HTR-8/SVneo (cell line): ENCODE data around the gene CHD2.

Experiments
- DNase-seq: peaks from one replicate; pipeline ENCODE4 v3.0.0; 2011; ENCODE audit warnings: low spot score, mixed read lengths; ENCODE audit not compliant: insufficient read length
- FAIRE-seq: peaks from 2 replicates; lab custom pipeline; 2011; peaks lifted over from hg19 to GRCh38; lab: Jason Lieb, UNC

CHD2 gene

GRCh38 chr15:92884436-92885223 lies 15.5 kb upstream of the CHD2 start:
- FAIRE-seq (no peak), DNase-seq (no peak)

GRCh38 chr15:92885224-92886041 lies 14.7 kb upstream of the CHD2 start:
- FAIRE-seq (no peak), DNase-seq (no peak)

GRCh38 chr15:92886042-92886537 lies 14.0 kb upstream of the CHD2 start:
- FAIRE-seq (no peak), DNase-seq (no peak)

- DNase-seq (no peak), FAIRE-seq (no peak)
Observed at GRCh38 chr15:92886815-92887214, 13.3 kb upstream of the CHD2 start.

GRCh38 chr15:92887869-92888268 lies 12.3 kb upstream of the CHD2 start:
- FAIRE-seq, result no peak
- DNase-seq, result no peak

- DNase-seq, result no peak
- no peak for FAIRE-seq
Observed at GRCh38 chr15:92889390-92890107, 10.6 kb upstream of the CHD2 start.

GRCh38 chr15:92891533-92892200 lies 8.5 kb upstream of the CHD2 start:
- FAIRE-seq, result no peak
- no peak for DNase-seq

GRCh38 chr15:92892201-92892555 lies 7.9 kb upstream of the CHD2 start:
- DNase-seq (no peak), FAIRE-seq (no peak)

GRCh38 chr15:92893200-92893599 lies 6.9 kb upstream of the CHD2 start:
- no peak for DNase-seq
- no peak for FAIRE-seq

GRCh38 chr15:92896561-92896960 lies 3.6 kb upstream of the CHD2 start:
- no peak for FAIRE-seq
- DNase-seq, result no peak

GRCh38 chr15:92897620-92898019 lies 2.5 kb upstream of the CHD2 start:
- no peak for DNase-seq
- no peak for FAIRE-seq

- FAIRE-seq (no peak), DNase-seq (no peak)
Observed at GRCh38 chr15:92898988-92899582, 1.0 kb upstream of the CHD2 start.

- FAIRE-seq, result no peak
Observed at GRCh38 chr15:92899601-92899947, 550 bp upstream of the CHD2 start.

GRCh38 chr15:92900731-92901071 lies 577 bp downstream of the CHD2 start:
- no peak for FAIRE-seq
- DNase-seq, result no peak

More at GRCh38 chr15:92899601-92899947, 550 bp upstream of the CHD2 start:
- no peak for DNase-seq

- FAIRE-seq (no peak), DNase-seq (no peak)
Observed at GRCh38 chr15:92901072-92901761, 1.1 kb downstream of the CHD2 start.

- DNase-seq (no peak), FAIRE-seq (no peak)
Observed at GRCh38 chr15:92901995-92902394, 1.9 kb downstream of the CHD2 start.

GRCh38 chr15:92902737-92903593 lies 2.8 kb downstream of the CHD2 start:
- DNase-seq, result no peak
- FAIRE-seq, result no peak

- DNase-seq (no peak), FAIRE-seq (no peak)
Observed at GRCh38 chr15:92903631-92903965, 3.5 kb downstream of the CHD2 start.
